Measurements from ENCODE around the gene YARS1. TPM values are rescaled to one million over a fixed set of nuclear protein-coding genes. Genes with fewer than 3 reads are reported as not detected.

The YARS1 gene
- total RNA-seq, 3 donors from 2014 or later: 53.8 to 67.5 (median 67.2) TPM

- TF ChIP-seq CTCF (IDR thresholded peaks at IDR 0.05): no peak
- TF ChIP-seq POLR2AphosphoS5 (IDR thresholded peaks at IDR 0.05): no peak
- TF ChIP-seq POLR2A (IDR thresholded peaks at IDR 0.05): no peak
- no peak for DNase-seq (ENCODE audit: low spot score in 2 of 2)
- Histone ChIP-seq H3K27ac (no peak overlapping the region), H3K9me3 (no peaks in the 10 kb centered on the region), H3K36me3 (no peaks in the 10 kb centered on the region), H3K4me1 (no peaks in the 10 kb centered on the region), H3K27me3 (no peaks in the 10 kb centered on the region), H3K4me3 (no peak overlapping the region)
- intact Hi-C loops (cut with DNase I; ENCODE audit: low total_unique reads): no loop called here
These were observed 88.6 kb downstream of the YARS1 start for GRCh38 chr1:32728413-32729077.

- TF ChIP-seq CTCF (IDR thresholded peaks at IDR 0.05) (no peak), POLR2A (IDR thresholded peaks at IDR 0.05) (no peak), POLR2AphosphoS5 (IDR thresholded peaks at IDR 0.05) (no peak)
- no peak for DNase-seq (ENCODE audit: low spot score in 2 of 2)
- Histone ChIP-seq H3K4me1 (no peaks in the 10 kb centered on the region), H3K36me3 (no peaks in the 10 kb centered on the region), H3K27me3 (no peaks in the 10 kb centered on the region), H3K9me3 (no peaks in the 10 kb centered on the region), H3K4me3 (no peak overlapping the region), H3K27ac (no peak overlapping the region)
- intact Hi-C loops (cut with DNase I; ENCODE audit: low total_unique reads): no loop called here
These were observed 89.3 kb downstream of the YARS1 start for GRCh38 chr1:32727876-32728275.

- H3K27me3 ChIP-seq: no peaks in the 10 kb centered on the region
- H3K9me3 ChIP-seq: no peaks in the 10 kb centered on the region
- H3K4me1 ChIP-seq: no peaks in the 10 kb centered on the region
- no peak overlapping the region for H3K4me3 ChIP-seq
- DNase-seq (ENCODE audit: low spot score in 2 of 2): no peak
- no peak overlapping the region for H3K27ac ChIP-seq
- intact Hi-C loops (cut with DNase I; ENCODE audit: low total_unique reads): no loop called here
- TF ChIP-seq POLR2AphosphoS5 (IDR thresholded peaks at IDR 0.05) (no peak), POLR2A (IDR thresholded peaks at IDR 0.05) (no peak), CTCF (IDR thresholded peaks at IDR 0.05) (no peak)
- H3K36me3 ChIP-seq: no peaks in the 10 kb centered on the region
These were observed 91.6 kb downstream of the YARS1 start for GRCh38 chr1:32725615-32725982.

Other genes with a start within 250 kb of the YARS1 start
- gene ZBTB8OS, start 166.8 kb downstream of the YARS1 start, total RNA-seq: 10 to 100 TPM; 19.5 to 32.1 (median 31.1) TPM
- 100 to 1,000 TPM; 111 to 161 (median 121) TPM for gene RBBP4, start 166.2 kb downstream of the YARS1 start, total RNA-seq
- gene SYNC, start 114.6 kb downstream of the YARS1 start, total RNA-seq: 10 to 100 TPM in 2 of 3 donors, 1 to 10 TPM in 1; 9.8 to 24.2 (median 13.6) TPM
- 10 to 100 TPM; 25.0 to 49.0 (median 29.5) TPM for gene S100PBP, start 295 bp upstream of the YARS1 start, total RNA-seq
- gene FNDC5, start 53.6 kb upstream of the YARS1 start, total RNA-seq: under 1 TPM in 2 of 3 donors, not detected in 1; 0.59 to 0.96 TPM
- 1 to 10 TPM in 1 of 3 donors, not detected in 2; 2.0 TPM for gene HPCA, start 69.1 kb upstream of the YARS1 start, total RNA-seq
- gene TMEM54, start 84.0 kb upstream of the YARS1 start, total RNA-seq: 100 to 1,000 TPM in 1 of 3 donors, 10 to 100 TPM in 2; 26.9 to 109 (median 94.8) TPM
- 10 to 100 TPM; 15.7 to 22.5 (median 16.7) TPM for gene RNF19B, start 147.5 kb upstream of the YARS1 start, total RNA-seq
- gene AK2, start 219.5 kb upstream of the YARS1 start, total RNA-seq: 100 to 1,000 TPM; 124 to 483 (median 280) TPM

Data from breast epithelium (tissue), 4 donors.